Suprapubic skin (tissue), 4 donors: ENCODE results near the gene MAP2K5. TPM values are rescaled to one million over a fixed set of nuclear protein-coding genes. Genes with fewer than 3 reads are reported as not detected.

Experiments used
- DNase-seq, 2 donors: peaks; one replicate each; pipeline ENCODE4 v3.0.0-alpha.2; 2019; ENCODE audit warnings: low spot score in 2 of 2
- H3K27ac ChIP-seq: fragments of 200-600 bp; sonication (generic); one replicate; pipeline ENCODE4 v1.5.1; 2019
- H3K27me3 ChIP-seq: fragments of 200-600 bp; sonication (generic); one replicate; pipeline ENCODE4 v1.5.1; 2019
- H3K36me3 ChIP-seq: fragments of 200-600 bp; sonication (generic); one replicate; pipeline ENCODE4 v1.5.1; 2019
- H3K4me1 ChIP-seq: fragments of 200-600 bp; sonication (generic); one replicate; pipeline ENCODE4 v1.5.1; 2019
- H3K4me3 ChIP-seq: fragments of 200-600 bp; sonication (generic); one replicate; pipeline ENCODE4 v1.5.1; 2019; ENCODE audit warnings: mild to moderate bottlenecking
- H3K9me3 ChIP-seq: fragments of 200-600 bp; sonication (generic); one replicate; pipeline ENCODE4 v1.5.1; 2019
- CTCF ChIP-seq, 2 donors: fragments of 200-600 bp in 1 of 2; fragments of 450-650 bp in 1 of 2; sonication (generic) in 1 of 2; IDR thresholded peaks; one replicate each; pipeline ENCODE4 v1.5.1; 2016 to 2019; ENCODE audit warnings: antibody characterized with exemption in 2 of 2, mild to moderate bottlenecking in 1 of 2, moderate library complexity in 1 of 2
- EP300 ChIP-seq: sonication (generic); formaldehyde crosslinking; IDR thresholded peaks from one replicate; pipeline ENCODE4 v1.6.1; 2017; ENCODE audit warnings: antibody characterized with exemption
- POLR2A ChIP-seq, 2 donors: fragments of 450-650 bp; IDR thresholded peaks; one replicate each; pipeline ENCODE4 v1.6.1; 2017; ENCODE audit warnings: antibody characterized with exemption in 2 of 2, mild to moderate bottlenecking in 2 of 2, moderate library complexity in 2 of 2
- POLR2AphosphoS5 ChIP-seq, 3 donors: sonication (generic); formaldehyde crosslinking; IDR thresholded peaks; one replicate each; pipeline ENCODE4 v1.6.1; 2017; ENCODE audit warnings: antibody characterized with exemption in 3 of 3
- WGBS: methylation state at CpG from one replicate; pipeline ENCODE4 v1.1.5; 2018; 5-methylcytosine and 5-hydroxymethylcytosine counted together
- total RNA-seq, 4 donors: library from RNA; depleted of rRNA; stranded (reverse); fragments of >200 nt; gene quantifications; one replicate each; pipeline ENCODE4 v1.1.0, GENCODE V29; 2016

Gene MAP2K5
- total RNA-seq, 4 donors from 2014 or later = 9.5 to 18.5 (median 10.2) TPM

DNA sequence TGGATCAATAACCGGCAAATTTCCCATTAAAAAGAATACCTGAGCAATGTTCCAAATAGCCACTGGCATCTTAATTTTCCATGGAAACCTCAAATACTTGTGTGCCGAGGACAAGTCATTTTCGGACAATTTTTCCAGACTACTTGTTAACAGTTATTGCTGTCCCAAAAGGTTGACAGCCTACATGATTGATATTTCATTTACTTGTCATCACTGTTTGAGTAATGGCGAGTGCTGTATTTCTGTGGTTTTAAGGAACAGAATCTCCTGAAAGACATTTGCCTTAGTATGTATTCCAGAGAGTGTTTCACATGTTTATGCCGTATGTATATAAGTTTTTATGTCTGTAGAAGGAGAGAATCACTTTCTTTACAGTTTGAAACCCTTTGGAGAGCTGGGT, 36.7 kb downstream of the MAP2K5 start:
- no peak overlapping the region for H3K27ac ChIP-seq
- TF ChIP-seq POLR2AphosphoS5 (IDR thresholded peaks at IDR 0.05) (no peak), EP300 (no peak), POLR2A (IDR thresholded peaks at IDR 0.05) (no peak), CTCF (IDR thresholded peaks at IDR 0.05) (no peak)
- no peak overlapping the region for H3K4me3 ChIP-seq
- H3K36me3 ChIP-seq = no peaks in the 10 kb centered on the region
- WGBS = 84% methylated on average over 5 of the region's 5 CpGs
- H3K27me3 ChIP-seq = no peaks in the 10 kb centered on the region
- H3K4me1 ChIP-seq = no peaks in the 10 kb centered on the region
- no peaks in the 10 kb centered on the region for H3K9me3 ChIP-seq
- no peak for DNase-seq

- TF ChIP-seq POLR2AphosphoS5 (IDR thresholded peaks at IDR 0.05) (no peak), POLR2A (IDR thresholded peaks at IDR 0.05) (no peak), EP300 (no peak), CTCF (IDR thresholded peaks at IDR 0.05) (no peak)
- H3K4me1 ChIP-seq = no peaks in the 10 kb centered on the region
- no peaks in the 10 kb centered on the region for H3K36me3 ChIP-seq
- H3K9me3 ChIP-seq = no peaks in the 10 kb centered on the region
- no peak overlapping the region for H3K27ac ChIP-seq
- DNase-seq = no peak
- no peak overlapping the region for H3K4me3 ChIP-seq
- no peaks in the 10 kb centered on the region for H3K27me3 ChIP-seq
- WGBS = 90% methylated on average over 4 of the region's 4 CpGs
Observed at GRCh38 chr15:67579967-67580366, 37.5 kb downstream of the MAP2K5 start.

DNA sequence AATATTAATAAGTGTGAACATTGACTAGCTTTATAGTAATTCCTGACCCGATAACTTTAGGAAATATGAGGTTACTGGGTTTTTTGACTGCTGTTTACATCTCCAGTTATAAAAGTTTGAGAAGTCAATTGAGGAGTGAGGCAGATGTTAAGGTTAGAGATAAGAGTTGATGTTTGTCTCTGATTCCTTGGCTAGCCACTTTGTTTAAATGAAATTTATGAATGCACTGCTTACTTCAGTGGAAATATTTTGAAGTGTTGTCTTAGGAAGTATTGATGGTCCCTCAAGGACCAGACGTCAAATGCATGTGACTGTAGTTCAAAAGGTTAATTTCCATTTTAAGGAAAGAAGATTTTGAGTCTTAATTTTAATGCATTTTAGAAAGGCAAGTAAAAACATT, 41.7 kb downstream of the MAP2K5 start:
- Histone ChIP-seq H3K9me3 (no peaks in the 10 kb centered on the region), H3K27me3 (no peaks in the 10 kb centered on the region), H3K36me3 (peaks cover 18% of the 10 kb centered on the region), H3K27ac (no peak overlapping the region), H3K4me1 (no peaks in the 10 kb centered on the region), H3K4me3 (no peak overlapping the region)
- TF ChIP-seq POLR2AphosphoS5 (IDR thresholded peaks at IDR 0.05) (no peak), EP300 (no peak), POLR2A (IDR thresholded peaks at IDR 0.05) (no peak), CTCF (IDR thresholded peaks at IDR 0.05) (no peak)
- WGBS = 91% methylated on average over 2 of the region's 2 CpGs
- DNase-seq = no peak

DNA sequence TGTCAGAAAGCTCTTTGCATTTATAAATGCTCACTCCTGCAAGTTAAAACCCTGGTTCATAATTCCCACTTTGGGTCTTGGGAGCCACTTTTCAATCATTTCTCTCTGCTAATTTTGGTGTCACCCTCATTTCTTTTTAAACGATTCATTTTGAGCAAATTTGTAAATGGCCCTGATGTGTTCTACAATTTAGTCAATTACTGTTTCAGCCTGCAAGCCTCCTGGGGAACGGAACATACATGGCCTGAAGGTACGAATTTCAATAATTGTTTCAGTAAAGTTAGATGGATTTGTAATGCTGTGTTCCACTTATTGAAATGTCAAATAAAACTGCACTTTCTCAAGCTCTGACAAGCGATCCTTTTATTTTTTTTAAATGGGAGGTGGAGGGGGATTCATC, 43.2 kb downstream of the MAP2K5 start:
- DNase-seq = no peak
- 92% methylated on average over 4 of the region's 4 CpGs for WGBS
- Histone ChIP-seq H3K4me3 (no peak overlapping the region), H3K27ac (no peak overlapping the region), H3K27me3 (no peaks in the 10 kb centered on the region), H3K9me3 (no peaks in the 10 kb centered on the region), H3K4me1 (no peaks in the 10 kb centered on the region), H3K36me3 (peaks cover 18% of the 10 kb centered on the region)
- TF ChIP-seq POLR2A (IDR thresholded peaks at IDR 0.05) (no peak), EP300 (no peak), POLR2AphosphoS5 (IDR thresholded peaks at IDR 0.05) (no peak), CTCF (IDR thresholded peaks at IDR 0.05) (no peak)

- H3K4me1 ChIP-seq = no peaks in the 10 kb centered on the region
- no peak overlapping the region for H3K4me3 ChIP-seq
- no peaks in the 10 kb centered on the region for H3K27me3 ChIP-seq
- no peak for DNase-seq
- TF ChIP-seq EP300 (no peak), CTCF (IDR thresholded peaks at IDR 0.05) (no peak), POLR2A (IDR thresholded peaks at IDR 0.05) (no peak), POLR2AphosphoS5 (IDR thresholded peaks at IDR 0.05) (no peak)
- H3K36me3 ChIP-seq = peaks cover 21% of the 10 kb centered on the region
- H3K9me3 ChIP-seq = no peaks in the 10 kb centered on the region
- 70% methylated on average over 7 of the region's 7 CpGs for WGBS
- no peak overlapping the region for H3K27ac ChIP-seq
Observed at GRCh38 chr15:67587331-67587730, 44.8 kb downstream of the MAP2K5 start.
